NCI-H82 treated with DMSO at 0.1 percent for 48 hours (cell line): ENCODE data around the gene KRTAP10-7.
"Not testable (repeated sequence)": the region's sequence is repeated elsewhere in the genome, so short reads cannot be mapped to it uniquely, and the experiment has no call there.

Source experiments
- DNase-seq: peaks from one replicate; lab custom pipeline; 2025; ENCODE audit not compliant: unreplicated experiment; lab: John Stamatoyannopoulos, UW

Gene KRTAP10-7, protein sequence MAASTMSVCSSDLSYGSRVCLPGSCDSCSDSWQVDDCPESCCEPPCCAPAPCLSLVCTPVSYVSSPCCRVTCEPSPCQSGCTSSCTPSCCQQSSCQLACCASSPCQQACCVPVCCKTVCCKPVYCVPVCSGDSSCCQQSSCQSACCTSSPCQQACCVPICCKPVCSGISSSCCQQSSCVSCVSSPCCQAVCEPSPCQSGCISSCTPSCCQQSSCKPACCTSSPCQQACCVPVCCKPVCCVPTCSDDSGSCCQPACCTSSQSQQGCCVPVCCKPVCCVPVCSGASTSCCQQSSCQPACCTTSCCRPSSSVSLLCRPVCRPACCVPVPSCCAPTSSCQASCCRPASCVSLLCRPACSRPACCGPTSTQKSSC

DNA sequence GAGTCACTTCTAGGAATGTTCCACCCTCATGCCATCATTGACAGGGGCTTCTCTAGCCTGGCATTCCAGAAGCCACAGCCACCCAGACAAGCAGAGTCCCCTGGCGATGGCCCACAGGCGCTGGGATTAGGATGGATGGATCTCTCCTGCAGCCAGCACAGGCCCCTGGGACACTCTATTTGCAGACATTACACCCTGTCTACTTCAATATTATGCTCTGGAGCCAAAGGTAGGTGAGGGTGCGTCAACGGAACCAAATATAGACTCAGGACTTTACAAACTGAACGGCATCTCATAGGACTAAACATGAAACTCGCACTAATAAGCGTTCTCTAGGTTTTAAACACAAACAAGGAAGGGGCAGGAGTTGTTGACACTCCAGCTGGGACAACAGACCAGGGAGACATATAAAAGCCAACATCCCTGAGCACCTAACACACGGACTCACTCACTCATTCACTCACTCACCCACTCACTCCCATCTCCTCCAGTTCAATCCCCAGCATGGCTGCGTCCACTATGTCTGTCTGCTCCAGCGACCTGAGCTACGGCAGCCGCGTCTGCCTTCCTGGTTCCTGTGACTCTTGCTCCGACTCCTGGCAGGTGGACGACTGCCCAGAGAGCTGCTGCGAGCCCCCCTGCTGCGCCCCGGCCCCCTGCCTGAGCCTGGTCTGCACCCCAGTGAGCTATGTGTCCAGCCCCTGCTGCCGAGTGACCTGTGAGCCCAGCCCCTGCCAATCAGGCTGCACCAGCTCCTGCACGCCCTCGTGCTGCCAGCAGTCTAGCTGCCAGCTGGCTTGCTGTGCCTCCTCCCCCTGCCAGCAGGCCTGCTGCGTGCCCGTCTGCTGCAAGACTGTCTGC, at the start of gene KRTAP10-7:
KRTAP10-7 (plus strand) TSS at position 480 of the 861 bp plus-strand sequence; CDS start at position 505, 25 bp downstream.
- not testable (repeated sequence) for DNase-seq

GRCh38 chr21:44550807-44551206, 49.6 kb upstream of the KRTAP10-7 start:
- no peak for DNase-seq

DNA sequence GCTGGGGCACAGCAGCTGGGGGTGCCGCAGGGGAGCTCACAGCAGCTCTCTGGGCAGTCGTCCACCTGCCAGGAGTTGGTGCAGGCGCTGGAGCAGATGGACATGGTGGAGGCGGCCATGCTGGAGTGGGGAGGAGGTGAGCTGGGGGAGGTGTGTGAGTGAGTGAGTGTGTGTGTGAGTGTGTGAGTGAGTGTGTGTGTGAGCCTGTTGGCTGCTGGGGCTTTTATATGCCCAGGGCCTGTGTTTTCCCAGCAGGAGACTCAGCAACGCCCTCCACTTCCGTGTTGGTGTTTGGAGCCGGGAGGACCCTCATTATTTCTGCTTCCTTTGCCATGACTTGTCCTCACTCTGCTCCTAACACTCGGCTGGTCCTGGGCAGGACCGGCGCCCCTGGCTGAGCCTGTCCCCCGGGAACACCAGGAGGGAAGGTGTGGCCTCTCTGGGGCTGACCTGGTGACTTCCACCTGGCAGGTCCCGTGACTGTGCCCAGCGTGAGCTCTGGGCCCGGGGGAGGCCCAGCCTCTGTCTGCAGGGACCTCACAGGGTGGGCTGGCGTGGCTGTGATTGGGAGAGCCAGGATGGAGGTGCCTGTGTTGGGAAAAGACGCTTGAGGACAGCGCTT, 48.9 kb upstream of the KRTAP10-7 start, which contains the start of gene KRTAP10-2:
KRTAP10-2 (minus strand) TSS at position 166 of the 622 bp plus-strand sequence; CDS start at position 119, 47 bp downstream.
- DNase-seq = no peak

DNA sequence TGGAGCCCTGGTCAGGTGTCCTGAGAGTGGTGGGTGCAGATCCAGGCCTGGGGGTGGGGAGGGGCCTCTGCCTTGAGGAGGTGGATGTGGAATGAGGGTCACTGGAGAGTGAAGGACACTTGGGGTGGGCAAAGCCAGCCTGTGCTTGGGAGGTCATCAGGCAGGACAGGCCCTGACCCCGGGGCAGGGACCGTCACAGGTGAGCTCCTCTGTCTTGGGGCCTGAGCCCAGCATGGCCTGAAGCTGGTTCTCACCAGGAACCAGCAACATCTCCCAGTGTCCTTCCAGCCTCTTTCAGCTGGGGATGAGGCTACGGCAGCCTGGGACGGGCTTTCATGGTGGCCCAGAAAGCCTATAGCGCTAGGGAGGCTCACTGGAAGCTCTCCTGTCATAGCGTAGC, 48.3 kb upstream of the KRTAP10-7 start:
- DNase-seq = no peak

- no peak for DNase-seq
These were observed 47.7 kb upstream of the KRTAP10-7 start for GRCh38 chr21:44552681-44553080.

DNA sequence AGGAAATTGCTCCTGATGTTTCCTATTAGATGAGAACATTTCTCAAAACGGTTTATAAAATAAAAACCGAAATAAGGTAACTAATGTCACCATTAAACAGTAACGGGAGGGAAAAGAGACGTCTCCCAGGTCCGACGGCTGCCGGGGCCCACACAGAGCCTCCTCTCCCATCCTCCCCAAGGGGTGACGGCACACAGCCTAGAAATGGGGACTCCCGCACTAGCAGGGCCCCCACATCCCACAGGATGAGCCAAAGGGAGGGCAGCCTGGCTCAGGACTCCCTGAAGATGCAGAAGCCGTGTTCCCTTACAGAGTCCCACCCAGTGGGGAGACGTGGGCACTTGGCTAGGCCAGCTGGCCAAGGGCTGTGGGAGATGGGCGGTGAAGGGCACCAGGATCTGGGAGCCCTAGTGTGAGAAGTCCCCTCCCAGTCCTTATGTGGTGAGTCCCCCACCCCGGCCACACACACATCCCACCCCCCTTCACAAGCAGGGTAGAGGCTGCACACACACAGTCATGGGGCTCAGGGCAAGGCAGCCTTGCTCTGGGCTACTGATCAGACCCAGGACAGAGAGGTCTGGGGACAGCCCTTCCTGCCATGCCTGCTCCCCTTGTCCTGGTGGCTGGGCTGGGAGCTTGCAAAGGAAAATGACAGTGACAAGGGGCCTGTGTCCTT, 45.1 kb upstream of the KRTAP10-7 start:
- no peak for DNase-seq

DNA sequence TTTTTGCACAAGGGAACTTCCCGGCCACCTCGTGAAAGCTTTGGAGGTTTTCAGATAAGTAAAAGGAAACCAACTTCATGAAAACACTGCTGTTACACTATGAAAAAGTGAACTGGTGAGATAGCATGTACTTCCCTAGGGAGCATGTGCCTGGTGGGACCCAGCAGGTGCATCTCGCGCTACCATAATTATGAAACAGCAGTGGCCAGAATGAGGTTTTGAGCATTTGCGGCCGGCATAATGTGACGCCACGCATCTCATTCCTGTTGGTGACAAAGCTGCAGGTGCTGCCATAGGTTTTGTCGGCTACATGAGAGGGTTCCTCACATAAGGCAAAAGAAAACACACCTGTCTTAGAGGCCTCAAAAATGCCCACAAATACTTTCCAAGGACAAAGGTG, 43.5 kb upstream of the KRTAP10-7 start:
- no peak for DNase-seq

DNA sequence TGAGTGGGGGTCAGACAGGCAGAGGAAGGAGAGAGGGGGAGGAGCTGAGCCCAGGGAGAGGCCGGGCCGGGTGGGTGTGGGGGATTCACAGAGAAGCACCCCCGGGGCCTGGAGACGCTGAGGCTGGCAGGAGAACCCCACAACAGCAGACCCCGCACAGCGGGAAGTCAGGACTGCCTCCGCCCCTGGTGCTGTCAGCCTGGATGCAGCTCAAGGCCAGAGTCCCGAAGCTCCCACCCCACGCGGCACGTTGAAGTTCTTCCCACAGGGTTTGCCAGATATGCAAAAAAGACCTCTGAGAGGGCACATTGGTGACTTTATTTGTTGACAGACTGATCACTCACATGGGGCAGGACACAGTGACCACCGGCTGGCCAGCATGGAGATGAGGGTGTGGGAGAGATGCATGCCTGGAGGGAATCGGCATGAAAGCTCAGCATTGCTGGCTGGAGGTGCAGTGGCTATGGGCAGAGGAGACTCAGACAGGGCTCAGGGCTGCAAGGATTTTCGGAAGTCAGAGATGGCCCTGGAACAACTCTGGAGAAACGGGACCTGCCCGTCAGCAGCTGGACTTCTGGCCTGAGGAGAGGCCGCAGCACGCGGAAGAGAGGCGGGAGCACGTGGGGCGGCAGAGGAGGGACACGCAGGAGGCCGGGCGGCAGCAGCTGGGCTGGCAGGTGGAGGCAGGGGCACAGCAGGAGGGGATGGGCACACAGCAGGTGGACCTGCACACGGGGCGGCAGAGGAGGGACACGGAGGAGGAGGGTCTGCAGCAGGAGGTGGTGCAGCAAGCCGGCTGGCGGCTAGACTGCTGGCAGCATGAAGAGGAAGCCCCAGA, 42.7 kb upstream of the KRTAP10-7 start:
- DNase-seq = no peak

DNA sequence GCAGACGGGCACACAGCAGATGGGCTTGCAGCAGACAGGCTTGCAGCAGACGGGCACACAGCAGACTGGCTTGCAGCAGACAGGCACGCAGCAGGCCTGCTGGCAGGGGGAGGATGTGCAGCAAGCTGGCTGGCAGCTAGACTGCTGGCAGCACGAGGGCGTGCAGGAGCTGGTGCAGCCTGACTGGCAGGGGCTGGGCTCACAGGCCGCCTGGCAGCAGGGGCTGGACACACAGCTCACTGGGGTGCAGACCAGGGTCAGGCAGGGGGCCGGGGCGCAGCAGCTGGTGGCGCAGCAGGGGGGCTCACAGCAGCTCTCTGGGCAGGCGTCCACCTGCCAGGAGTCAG, 42.1 kb upstream of the KRTAP10-7 start:
- DNase-seq = not testable (repeated sequence)

DNA sequence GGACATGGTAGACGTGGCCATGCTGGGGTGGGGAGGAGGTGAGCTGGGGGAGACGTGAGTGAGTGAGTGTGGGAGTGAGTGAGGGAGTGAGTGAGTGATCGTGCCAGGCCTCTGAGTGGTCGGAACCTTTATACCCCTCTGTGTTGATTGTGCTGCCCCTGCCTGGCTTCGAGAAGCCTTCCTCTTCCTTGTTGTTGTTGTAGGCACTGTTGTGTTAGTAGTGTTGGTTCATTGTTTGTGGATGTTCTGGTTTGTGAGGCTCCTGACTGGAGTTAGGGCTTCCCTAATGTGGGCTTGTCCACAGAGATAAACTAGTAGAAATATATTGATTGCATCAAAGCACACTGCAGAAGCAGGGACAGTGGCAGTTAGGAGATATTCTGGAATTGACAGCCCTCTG, 41.7 kb upstream of the KRTAP10-7 start, which contains the start of gene KRTAP10-3:
KRTAP10-3 (minus strand) TSS at position 101 of the 400 bp plus-strand sequence; CDS start at position 21, 80 bp downstream.
- no peak for DNase-seq

GRCh38 chr21:44564099-44564498, 36.3 kb upstream of the KRTAP10-7 start:
- DNase-seq = no peak

GRCh38 chr21:44564886-44565598, 35.4 kb upstream of the KRTAP10-7 start:
- no peak for DNase-seq

DNA sequence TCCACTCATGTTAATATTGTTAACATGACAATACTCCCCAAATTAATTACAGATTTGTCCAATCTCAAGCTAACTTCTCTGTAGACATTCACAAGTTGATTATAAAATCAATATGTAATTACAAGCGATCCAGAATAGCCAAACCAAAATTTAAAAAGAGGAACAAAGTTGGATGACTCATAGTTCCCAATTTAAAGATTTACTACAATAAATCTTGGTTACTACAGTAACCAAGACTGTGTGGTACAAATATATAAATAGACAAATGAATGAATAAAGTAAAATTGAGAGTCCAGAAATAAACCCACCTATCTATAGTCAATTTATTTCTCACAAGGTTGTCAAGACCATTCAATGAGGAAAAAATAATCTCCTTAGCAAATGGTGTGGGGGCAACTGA, 34.0 kb upstream of the KRTAP10-7 start:
- no peak for DNase-seq

- no peak for DNase-seq
These were observed 32.8 kb upstream of the KRTAP10-7 start for GRCh38 chr21:44567481-44568171.

GRCh38 chr21:44568261-44568660, 32.1 kb upstream of the KRTAP10-7 start:
- no peak for DNase-seq

DNA sequence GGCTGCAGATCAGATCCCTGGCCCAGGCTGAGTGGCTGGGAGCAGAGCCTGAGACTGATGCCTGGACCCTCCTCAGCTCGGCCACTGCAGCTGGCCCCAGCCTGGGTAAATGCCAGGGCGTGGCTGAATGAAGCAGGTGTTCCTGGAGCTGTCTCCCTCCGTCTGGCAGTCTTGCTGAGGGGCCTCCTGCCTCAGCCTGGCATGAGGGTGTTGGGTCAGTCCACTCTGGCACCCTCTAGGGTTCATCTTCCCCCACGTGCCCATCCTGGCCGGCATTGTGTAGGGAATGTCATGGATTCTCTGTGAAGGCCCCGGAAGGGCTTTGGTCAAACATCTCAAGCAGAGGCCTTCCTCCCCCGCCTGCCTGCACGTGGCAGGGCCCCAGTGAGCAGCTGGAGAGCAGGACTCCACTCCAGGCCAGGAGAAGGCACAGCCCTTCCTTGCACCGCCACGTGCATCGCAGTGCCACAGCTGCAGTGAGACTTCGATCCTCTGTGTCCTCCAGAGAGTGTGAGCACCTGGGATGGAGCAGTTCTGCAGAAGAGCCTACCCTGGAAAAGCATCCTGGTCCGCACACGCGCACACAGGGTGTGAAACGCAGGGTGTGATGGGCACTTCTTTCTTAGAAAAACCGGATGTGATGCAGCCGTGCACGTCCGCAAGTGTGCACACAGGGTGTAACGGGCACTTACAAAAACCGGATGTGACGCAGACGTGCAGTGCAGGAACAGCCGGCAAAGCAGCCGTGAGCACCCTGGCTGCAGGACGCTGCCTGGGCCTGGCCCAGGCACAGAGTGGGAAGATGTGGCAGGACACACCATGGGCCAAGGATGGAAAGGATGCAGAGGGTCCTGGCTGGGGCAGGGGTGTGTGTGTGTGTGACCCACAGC, 31.5 kb upstream of the KRTAP10-7 start:
- no peak for DNase-seq

DNA sequence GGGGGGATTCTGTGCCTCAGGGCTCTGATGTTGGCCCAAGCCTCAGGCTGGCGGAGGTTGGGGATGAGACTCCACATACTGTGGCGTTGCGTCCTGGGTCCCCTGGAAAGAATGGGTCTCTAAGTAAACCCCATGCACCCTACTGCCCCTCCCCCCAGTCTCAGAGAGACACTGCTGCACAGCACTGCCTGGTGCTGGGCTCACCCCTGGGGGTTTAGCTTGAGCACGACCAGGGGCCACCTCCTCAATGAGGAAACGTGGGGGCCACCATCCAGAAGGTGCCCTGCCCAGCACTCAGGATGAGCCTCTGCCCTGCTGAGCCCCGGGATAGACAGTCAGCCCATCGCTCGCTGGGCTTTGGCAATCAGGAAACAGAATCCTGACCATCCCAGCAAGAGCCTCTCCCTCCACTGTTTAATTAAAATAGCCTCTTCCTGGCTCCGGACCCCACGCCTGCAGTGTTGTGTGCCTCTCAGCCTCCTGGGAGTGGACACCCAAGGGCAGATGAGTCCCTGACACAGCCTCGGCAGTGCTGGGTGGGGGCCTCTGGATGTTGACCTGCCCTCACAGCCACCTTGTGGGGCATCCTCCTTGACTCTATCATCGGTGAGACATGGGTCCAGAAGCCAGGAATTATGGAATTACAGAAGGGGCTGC, 30.4 kb upstream of the KRTAP10-7 start:
- no peak for DNase-seq
